HG03571 (cell line): ENCODE measurements around the gene HOXA10.

Source experiments
- ATAC-seq: cut with Tn5 transposase; IDR thresholded peaks from one replicate; pipeline ENCODE4 v1.9.1; 2021; ENCODE audit not compliant: unreplicated experiment

Gene HOXA10

DNA sequence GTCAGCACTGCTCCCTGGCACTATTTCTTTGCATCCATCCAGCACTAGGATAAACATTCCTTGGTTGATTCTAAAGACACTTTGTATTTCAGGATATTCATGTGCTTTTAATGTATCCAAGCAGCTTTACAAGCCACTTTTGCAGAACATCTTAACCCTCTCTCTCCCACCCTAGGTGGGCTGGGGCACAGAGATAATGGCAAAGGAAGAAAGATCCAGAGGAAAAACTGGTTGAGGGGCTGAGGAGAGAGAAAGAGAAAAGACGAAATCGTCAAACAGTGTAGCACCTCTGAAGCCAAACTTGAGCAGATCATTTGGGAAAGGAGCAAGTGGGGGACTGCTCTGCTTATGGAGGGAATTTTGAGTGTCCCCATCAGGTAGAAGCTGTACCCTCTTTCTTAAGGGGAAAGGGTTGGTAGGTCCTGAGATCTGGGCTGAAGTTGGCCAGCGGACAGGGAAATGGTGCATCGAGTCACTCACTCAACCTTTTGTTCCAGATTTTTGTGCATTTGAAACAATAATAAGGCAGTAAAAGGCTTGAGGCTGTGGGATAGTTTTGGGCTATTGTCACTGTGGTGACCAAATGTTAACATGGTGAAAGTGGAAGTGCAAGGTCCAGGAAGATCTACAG lies 30.0 kb upstream of the HOXA10 start:
- no peak for ATAC-seq

DNA sequence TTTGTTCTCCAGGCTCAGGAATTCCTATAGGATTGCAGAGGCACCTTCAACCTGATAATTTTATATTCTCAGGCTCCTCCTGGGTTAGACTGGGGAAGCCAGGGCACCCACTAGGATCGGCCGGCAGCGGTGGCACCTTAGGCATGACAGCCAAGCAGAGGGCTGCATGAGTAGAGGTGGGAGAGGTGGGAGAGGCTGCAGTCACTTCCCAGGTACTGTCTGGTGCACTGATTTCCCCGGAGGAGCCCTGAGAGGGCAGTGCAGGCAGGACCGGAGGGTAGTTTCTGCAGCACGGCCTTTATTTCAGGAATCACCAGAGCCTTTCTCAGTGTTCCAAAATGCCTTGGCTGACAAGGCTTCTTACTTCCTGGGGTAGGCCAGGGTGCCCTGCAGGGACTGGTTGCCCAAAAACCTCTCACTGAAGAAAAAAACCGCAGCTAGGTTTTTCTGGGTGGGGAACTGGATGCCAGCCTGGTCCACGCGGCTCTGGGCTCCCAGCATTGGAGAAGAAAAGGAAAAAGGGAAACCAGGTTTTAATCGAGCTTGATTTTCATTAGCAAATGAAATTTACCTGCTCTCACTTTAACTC lies 29.3 kb upstream of the HOXA10 start:
- ATAC-seq, result no peak

DNA sequence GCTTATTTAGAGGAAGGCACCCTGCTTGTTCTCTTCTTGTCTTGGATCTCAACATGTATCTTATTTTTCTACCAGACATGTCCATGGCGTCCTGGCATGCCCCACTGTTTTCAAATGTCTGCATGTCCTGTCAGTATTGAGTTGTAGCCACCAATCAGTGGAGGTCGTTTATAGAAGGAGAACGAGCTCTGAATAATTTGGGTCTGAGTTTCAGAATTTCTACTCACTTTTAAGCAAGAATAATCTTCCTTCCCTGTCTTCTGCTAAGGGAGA lies 28.7 kb upstream of the HOXA10 start:
- no peak for ATAC-seq

DNA sequence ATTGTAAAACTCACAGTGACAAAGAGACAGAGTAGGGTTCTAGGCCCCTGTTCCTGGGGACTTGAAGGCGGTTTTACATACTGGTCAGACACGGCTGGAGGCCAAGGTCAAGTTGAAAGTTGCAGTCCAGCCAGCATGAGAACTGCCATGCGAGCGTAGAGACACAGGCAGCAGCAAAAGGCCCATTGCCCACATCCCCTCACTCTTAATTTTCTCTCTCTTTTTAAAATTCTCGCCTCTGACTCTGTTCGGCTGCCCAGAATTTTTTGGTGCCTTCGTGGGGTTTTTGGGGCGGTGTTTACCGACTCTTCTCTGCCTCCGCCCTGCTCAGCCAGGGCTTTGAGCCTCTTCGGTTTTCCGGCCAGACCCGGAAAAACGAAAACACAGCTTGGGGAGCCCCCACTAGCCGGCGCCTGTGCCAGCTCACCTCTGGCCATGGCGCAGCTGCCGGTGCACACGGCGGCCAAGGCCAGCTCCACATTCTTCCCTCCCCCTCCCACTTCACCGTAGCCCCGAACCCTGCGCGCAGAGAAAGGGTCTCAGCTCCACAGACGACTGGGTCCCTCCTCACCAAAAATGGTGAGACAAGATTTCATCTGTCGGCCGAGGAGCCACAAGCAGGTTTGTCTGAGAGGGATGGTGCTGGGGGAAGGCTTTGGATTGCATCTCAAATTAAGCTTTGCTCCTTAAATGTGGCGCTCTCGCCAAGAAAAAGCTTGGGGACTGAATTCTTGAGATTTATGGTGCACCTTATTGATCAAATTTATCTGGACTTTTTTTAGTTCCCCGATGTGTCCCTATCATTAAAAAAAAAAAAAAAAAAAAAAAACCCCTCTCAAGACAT lies 28.1 kb upstream of the HOXA10 start:
- no peak for ATAC-seq

DNA sequence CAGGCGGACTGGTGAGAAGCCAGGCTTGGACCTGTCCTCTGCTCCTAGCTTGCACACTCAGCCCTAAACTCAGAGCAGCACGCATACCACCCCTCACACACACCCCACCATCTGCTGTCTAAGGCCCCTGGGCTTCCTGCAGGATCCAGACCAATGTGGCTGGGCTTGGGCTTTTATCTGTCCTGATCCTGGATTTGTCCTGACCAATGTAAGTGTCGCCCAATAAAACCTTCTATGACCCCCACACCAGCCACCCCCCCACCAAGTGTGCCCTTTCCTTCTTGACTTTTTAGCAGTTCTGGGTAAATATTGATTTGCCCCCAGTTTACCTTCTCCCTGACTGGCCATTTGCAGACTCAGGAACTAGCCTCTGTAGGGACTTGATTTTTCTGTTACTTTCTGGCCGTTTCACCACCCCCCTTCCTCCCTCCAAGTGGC lies 27.5 kb upstream of the HOXA10 start:
- no peak for ATAC-seq

DNA sequence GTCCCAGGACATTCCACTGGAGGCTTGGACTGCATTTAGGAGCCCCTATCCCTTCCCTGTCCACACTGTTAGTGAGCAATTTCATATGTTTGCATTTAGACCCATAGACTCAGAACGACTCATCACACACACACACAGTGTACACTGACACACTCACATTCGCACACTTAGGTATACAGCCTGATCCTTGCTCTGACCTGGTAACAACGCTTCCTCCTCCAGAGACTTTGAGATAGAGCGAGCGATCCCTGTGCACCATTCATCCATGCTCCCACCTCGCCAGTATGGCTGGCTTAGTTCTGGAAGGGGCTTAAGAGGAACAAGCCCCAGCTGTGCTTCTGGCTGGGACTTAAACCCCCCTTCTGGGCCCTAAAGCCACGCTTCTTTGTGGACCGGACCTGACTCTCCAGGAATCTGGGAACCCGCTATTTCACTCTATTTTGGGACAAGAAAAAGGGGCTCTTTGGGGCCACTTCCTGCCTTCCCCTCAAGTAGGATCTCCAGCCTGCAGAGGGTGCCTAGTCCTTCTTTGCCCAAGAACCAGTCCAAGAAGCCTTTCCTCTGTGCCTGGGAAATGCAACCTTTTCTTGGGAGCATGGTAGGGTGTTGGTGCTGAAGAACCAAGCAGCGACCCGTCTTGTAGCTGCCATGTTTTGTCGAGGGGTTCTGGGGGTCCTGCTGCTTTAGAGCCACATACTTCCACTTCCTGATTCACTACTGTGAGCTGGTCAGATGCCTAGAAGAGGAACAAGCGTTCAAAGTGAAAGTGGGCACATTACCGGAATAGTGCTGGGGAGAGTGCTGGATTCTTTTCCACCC lies 26.9 kb upstream of the HOXA10 start:
- no peak for ATAC-seq

DNA sequence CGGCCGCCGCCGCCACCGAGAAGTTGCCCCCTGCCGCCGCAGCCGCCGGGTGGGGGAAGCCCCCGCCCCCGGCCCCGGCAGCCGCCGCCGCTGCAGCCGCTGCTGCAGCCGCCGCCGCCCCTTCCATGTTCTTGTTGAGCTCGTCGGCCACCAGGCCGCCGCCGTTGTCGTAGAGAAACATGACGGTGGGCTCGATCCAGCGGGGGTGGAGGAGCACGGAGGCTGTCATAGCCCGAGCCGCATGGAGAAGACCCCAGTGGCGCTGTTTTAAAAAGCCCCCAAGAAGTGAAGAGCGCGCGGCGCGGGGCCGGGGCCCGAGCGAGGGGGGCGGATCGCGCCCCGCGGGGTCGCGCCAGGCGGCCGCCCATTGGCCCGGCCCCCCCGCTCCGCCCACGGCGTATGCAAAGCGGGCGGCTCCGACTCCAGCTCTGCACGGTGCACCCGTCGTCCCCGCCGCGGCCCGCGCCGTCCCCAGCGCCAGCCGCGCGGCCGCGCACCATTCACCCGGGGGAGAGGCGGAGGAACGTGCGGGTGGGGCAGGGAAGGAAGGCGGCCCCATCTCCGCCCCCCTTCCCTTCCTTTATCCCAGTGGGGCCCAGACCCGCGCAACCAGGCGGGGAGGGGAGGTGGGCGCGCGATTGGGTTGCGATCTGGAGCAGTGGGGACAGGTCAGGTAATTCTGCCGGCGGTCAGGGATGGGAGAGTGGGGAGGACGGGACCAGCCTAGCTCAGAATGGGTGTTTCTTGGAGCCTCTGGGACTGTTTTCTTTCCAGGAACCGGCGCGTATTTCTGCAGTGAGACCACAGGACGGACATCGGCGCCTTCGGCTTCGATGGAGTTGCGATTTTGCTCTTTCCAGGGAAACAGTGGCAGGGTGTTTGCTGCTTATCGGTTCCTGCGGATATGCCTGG lies 26.0 kb upstream of the HOXA10 start, which contains the start of gene HOXA13:
HOXA13 (minus strand) TSS at position 243 of the 912 bp plus-strand sequence; CDS start at position 229, 14 bp downstream.
- no peak for ATAC-seq

DNA sequence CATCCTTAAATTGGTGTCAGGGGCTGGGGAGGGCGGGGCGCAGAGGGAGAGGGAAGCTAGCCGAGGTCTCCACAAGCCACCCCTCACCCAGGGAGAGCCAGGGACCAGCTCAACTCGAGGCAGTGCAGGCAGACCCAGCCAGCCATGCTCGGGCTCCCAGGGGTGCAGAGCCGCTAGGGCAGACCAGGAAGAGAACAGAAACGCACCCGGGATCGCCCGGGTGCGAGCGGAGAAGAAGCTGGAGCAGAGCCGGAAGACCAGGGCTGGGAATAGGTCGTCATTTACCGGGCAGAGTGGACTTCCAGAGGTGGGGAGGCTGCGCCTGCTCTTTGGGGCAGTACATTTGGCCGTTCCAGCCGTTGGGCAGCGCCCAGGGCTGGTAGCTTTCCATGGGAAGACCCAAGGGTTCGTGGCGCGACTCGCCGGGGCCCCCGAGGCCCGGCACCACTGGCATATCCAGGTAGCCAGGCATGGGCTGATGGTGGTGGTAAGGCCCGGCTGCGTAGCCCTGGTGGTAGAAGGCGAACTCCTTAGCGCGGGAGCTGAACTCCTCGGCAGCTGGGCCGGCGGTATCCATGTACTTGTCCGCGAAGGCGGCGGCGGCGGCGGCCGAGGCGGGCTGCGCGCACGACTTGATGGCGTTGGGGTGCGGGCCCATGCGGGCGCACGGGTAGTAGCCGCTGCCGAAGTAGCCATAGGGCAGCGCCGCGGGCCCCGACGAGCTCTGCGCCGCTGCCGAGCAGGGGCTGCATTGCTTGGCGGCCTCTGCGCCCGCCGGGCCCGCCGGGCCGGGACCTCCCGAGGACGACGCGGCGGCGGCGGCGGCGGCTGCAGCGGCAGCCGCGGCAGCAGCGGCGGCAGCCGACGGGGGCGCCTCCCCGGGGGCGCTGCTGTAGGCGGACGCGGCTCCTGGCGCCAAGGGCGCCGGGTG lies 25.0 kb upstream of the HOXA10 start:
- ATAC-seq, result no peak

DNA sequence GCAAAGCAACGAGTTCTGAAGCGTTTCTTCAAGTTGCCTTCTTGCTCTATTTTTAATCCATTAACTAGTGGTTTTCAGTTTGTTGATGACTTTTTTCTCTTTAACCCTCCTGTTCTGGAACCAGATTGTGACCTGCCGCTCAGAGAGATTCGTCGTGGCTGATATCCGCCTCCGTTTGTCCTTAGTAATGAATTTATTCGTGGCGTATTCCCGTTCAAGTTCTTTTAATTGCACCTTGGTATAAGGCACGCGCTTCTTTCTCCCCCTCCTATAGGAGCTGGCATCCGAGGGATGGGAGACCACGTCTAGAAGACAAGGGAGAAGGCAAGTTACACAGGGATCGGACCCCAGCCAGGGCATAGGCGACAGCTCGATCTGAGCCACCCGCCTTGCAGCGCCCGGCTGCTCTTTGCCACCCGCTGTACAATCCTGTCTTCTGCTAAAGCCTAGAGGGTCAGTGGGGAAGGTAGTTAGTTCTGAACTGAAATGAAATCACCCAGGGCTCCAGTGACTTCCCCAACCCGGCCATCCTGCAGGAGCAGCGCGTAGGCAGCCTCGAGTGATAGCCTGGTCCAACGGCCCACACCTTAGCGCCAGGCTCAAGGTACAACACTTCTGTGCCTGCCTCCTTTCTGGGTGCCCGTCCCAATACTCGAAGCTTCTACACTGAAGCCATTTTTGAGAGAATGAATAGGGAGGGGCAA lies 24.2 kb upstream of the HOXA10 start:
- no peak for ATAC-seq

DNA sequence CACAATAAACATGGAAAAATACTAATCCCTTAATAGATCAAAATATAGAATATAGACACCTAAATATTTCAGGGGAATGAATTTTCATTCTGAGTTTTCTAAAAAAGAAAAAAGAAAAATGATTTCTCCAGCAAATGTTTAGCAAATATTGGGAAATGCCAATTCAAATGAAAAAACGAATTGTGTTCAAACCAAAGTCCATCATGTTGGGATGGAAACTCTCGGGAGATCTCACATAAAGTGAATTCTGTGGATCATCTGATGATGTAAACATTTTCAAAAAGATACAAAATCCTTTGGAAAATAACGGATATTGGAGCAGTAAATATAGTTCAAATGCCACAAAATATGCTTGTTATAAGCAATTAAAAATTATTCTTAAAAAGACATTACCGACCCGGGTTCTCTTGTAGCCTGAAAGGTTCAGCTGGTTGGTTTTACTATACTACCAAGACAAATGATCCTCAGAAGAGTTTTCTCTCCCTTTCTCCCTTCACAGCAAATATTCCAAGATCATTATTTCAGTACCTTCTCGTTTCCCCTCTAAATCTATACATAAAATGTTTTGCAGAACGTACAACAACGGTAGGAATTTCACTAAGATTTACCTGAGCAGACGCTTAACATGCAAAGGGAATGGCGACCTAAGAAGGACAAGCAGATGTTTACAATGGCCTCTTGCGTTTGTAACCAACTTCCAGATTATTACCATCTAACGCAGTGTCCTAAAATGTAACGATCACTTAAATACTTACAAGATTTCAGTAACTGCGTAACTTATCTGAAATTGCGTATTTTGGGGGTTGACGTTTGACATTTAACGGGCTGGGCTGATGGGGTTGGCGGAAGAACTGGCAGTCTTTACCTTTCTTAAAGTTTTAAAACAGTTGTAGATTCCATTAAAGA lies 23.3 kb upstream of the HOXA10 start:
- no peak for ATAC-seq

DNA sequence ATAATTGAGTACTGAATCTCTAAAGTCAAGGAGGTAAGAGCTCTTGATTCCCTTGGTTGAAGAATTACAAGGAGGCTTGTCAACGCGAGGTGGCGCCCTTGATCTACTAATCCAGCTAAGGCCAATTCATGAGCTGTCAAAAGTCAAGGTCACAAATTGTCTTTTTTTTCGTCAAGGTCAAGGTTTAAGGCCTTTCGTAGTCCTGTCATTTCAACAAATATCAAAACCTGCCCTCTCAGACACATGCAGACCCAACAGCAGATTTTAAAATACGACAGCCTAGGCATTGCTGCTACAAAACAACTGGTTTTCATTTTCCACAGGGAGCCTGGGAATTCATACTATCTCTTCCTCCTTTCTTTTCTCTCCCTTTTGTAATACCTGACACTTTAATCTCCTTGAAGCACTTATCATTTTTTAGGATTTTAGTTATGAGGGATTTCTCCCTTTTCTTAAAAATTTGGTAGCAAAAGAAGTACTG lies 22.2 kb upstream of the HOXA10 start:
- no peak for ATAC-seq

DNA sequence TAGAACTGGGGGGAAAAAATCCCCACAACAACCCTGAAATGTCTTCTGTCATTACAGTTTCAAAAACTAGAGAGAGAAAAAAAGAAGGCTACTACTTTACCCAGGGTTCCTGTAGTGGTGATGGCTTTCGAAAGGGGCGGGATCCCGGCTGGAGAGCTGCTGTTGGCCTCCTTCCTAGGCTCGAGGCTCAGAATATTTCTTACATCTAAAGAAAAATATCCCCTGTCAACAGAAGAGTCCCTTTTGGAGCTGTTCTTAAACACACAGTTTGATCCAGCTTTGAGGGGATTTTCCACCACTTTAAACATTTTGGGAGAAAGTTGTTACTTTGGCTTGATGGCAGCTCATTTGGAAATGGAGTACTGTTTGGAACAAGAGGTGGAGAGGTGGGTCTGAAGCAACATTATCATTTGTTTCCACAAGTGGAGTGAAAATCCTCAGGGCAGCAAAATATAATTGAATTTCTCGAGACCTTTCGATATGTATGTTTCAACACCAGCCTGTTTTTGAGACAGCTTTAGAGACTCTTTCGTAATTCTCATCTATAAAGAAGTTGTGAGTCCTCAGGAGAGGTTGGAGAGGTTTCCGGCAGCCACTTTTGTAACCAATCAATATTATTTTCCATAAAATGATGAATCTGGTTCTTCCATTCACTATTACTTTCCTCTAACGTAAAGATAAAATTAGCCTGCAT lies 20.7 kb upstream of the HOXA10 start:
- ATAC-seq, result no peak

DNA sequence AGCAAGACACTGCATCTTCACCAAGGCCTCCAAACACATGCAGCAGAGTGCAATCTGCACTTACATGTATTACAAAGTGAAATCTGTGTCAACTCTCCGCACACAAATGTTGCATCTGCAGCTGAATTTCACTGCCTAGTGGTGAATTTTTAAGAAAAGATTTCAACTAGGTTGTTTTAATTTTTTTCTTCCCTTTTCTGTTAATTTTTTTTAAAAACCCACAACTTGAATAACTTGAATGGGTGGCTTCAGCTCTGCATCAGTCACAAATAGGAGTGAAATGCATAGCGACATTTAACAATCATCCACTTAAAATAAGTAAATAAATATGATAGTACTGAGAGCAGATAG lies 19.9 kb upstream of the HOXA10 start:
- ATAC-seq, result no peak

DNA sequence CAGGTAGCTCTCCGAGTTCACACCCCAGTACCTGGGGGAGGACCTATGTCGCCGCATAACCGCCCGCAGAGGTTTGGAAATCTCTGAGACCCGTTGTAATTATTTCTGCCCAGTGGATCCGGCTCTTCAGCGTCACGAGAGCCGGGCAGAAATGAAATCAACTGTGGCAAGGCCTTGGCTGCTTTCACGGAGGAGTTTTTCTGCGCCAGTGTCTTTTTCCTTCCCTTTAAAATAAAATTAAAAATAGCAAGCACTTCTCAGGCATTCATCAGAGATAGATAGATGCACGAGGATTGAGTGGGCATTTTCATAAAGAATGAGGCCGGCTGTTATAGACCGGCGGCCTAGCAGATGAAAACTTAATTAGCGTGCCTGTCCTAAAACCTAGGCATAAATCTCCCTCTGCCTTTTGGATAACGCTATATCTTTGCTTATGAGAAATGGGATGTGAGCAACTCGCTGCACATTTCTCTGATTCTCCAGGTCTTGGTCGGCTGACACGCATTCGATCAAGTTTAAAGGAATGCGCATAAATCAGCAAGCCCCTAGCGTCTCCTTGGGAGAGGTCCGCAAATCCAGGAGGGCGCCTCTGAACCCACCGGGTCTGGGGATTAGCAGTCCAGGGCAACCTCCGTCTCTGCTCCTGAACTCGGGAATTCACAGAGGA lies 19.3 kb upstream of the HOXA10 start:
- no peak for ATAC-seq

DNA sequence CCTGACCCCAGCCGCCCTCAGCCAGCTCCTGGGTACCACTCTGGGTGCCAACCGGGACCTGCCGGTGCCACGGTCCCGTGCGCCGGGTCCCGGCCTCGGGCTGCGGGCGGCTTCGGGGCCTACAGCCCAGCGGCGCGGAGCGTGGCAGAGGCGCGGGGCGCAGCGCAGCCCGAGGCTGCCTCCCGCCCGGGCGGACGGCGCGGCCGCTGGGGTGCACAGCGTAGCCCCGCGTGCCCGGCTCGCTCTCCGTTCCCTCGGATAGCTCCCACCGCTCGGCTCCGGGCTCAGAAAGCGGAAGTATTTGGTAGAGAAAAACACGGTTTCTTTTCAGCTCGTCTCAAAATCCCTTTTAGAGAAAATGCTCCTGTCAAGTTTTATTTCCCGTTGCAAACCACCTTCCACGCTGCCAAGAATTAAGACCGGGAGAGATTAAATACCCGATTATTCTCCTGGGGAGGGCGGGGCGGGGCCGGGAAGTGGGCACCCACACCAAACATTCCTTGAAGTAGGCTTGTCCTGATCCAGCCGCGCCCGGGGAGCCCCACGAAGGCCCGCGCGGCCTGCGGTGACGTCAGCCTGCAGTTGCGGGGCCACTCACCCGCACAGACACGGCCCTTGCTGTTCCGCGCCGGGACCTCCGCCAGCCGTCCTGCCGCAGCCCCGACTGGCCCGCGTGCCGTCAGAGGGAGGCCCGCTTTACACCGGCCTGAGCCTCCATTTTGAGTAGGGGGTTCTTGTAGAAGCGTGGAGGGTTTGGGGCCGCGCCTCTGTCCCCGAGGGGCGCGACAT lies 18.6 kb upstream of the HOXA10 start:
- ATAC-seq, result no peak
